Measurements from ENCODE around the gene TSPAN7.

The TSPAN7 gene, protein sequence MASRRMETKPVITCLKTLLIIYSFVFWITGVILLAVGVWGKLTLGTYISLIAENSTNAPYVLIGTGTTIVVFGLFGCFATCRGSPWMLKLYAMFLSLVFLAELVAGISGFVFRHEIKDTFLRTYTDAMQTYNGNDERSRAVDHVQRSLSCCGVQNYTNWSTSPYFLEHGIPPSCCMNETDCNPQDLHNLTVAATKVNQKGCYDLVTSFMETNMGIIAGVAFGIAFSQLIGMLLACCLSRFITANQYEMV

DNA sequence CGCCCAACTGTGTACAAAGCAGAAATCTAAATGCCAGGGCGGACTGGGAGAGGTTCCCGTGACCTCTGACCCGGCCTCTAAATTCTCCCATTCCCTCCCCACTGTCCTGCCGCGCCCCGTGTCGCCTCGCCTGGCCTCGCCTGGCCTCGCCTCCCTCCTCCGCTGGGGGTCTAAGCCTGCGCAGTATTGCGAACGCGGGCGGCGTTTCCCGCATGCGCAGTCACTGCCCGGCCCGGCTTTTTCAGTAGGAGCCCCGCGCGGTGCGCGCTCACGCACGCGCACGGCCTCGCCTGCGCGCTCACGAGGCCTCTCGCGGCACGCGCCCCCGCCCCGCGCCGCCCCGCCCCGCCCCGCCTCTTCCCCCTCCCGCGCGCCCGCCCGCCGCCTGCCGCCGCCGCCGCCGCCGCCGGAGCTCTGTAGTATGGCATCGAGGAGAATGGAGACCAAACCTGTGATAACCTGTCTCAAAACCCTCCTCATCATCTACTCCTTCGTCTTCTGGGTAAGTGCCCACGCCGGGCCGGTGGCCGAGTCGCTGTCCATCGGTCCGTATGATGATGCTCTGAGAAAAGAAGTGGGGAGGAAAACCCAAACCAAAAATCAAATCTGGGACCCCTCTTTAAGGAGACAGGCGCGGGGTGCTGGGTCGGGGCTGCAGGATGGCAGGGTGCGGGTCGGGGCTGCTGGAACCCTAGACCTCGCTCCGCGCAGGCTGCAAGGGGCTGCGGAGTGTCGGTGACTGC is at the start of gene TSPAN7:
Gene TSPAN7, plus strand, starts transcription at position 417 of the 743 bp plus-strand sequence. Its CDS starts 5 bp downstream, at position 422.
- DNase-seq = peak; percentile 78

DNA sequence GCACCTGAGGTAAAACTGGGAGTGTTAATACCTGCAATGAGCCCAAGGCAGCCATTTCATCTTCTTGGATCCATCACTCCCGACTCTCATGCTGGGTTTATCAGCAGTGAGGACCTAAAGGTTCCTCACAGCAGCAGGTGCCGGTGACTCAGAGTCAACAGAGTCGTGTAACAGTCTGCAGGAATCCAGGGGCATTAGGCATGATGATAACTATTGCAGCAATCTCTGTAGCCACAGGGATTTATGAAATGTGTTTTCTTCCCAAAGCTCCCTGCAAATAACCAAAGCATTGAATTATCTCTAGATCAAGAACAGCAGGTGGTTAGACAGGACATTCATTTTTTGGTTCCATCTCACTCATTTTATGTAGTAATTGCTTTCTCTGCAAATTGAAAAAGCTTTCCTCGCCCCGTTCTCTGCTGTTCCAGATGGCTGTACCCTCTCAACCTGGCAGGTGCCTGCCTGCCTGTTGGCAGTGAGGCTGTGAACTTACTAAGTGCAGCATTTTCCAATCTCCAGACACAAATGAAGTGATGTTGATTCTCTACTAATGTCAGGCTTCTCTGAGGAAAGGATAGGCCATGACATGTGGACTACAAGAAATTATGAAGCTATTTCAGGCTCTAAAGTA is 48.1 kb upstream of the TSPAN7 start:
- DNase-seq = no peak

DNA sequence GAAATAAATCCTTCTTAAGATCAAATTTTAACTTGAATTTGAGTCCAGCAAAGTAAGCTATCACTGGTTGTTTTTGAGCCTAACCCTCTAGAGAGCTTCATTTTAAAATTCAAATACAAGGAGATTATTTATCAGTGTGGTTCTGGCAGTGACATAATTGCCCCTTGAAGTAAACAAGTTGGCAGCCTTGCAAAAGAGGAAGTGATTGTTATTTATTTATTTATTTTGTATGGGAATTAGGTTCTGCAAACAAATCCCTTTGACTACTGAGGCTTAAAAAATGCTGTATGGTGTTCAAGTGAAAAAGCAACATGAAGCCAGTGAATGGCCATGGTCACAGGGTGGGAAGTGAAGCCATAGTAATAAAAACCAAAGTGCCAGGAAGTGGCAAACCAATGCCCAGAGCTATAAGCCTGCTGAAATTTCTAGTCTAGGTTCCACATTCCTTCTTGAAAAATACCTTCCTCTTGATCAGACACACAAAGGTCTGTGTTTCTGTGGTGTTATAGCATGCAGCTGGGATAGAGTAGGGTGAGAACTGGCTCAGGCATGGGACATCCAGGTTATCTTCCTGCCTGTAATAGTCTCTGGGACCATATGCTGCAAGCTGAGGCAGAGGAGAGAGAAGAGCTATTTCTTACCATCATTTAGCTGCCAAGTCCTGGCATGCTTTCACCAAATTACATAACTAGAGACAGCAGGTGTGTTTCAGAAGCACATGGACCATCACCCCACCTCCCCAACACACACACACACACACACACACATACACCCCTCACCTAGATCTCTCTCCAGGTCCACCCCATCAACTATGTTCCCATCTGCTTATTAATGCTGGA is 47.1 kb upstream of the TSPAN7 start:
- no peak for DNase-seq

- no peak for DNase-seq
Observed at GRCh38 chrX:38515291-38515690, 46.1 kb upstream of the TSPAN7 start.

DNA sequence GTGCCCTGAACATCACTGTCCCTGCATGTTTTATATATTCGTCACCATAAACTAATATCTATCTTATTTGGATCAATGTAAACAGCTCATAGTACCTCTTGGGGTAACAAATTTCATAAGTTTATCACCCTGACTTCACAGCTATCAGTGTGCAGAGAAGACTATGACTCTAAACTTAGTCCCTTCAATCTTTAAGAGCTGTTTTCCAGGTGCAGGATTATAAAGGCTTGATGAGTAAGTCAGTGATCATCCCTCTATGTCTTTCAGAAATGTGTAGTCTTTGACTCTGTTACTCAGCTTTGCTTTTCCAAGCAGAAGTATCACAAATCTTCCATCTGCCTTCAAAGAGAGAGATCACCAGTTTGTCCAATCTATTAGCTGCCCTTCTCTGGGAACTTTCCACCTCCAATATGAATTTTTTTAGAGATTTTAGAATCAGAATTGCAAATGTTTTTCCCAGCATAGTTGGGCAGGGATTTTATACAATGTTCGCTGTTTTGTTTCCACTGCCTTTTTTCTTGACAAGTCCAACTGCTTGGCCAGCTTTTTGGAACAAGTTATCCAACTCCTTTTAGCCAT is 45.1 kb upstream of the TSPAN7 start:
- DNase-seq = no peak

DNA sequence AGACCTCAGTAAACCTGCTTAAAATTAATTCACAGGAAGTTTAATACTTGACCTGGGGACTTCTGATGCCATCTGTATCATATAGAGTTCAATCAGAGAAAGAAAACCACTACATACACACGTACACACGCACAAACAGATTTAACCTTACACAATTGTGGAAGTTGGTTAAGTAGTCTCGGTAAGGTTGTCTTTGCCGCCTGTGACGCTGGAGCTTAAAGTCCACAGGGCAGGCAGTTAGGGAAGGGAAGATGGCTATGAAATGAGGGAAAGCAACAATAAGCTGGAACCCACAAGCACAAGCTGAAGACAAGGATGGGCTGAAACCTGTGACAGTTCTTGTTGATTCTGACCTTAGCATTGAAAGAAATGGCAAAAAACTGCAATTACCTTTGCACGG is 41.7 kb upstream of the TSPAN7 start:
- DNase-seq = no peak

GRCh38 chrX:38538134-38538533 is 23.2 kb upstream of the TSPAN7 start:
- no peak for DNase-seq

- DNase-seq = no peak
Observed at GRCh38 chrX:38539748-38540147, 21.6 kb upstream of the TSPAN7 start.

DNA sequence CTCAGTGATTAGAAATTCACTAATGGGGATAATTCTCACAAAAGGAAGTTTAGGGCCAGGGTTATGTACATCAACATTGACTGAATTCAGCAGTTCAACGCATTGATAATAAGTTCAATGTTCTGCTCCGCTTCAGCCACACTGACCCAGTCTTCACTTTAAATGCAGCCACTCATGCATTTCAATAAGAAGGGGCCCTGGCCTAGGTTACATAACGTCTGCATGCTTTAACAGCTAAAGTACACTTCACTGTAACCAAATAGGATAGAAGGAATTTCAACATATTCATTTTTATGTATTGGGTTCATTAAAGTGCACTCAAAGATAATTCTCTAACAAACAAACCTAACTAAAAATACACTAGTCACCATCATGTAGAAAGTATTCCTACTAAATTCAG is 12.8 kb upstream of the TSPAN7 start:
- no peak for DNase-seq

- no peak for DNase-seq
Observed at GRCh38 chrX:38552721-38553120, 8.6 kb upstream of the TSPAN7 start.

DNA sequence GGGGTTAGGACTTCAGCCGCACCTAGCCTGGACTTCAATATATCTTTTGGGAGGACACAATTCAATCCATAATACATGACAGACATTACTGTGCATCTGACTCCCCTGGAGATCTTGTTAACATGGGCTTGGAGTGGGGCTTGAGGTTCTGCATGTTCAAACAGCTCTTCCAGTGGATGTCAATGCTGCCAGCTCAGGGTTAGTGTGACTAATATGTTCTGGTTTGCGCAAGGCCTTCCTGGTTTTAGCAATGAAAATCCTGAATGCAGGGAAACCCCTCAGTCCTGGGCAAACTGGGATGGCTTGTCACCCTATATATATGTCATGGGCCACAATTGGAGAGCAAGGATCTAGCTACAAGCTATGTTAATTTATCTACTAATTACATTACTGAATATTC is 2.7 kb upstream of the TSPAN7 start:
- no peak for DNase-seq

DNA sequence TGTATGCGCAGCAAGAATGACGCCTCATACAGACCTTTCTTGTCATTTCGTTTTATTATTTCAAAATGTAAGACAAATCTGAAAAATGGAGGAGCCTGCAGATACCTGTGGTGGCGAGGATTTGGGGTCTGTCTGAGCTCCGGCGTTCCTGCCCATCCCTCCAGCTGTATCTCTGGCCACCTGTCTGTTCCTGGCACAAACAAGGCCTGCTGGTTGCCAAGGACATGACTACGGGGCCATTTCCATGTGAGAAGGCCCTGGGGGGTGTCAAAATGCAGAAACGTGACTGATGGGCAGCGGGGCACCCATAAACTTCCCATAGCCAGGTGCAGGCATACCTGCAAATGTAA is 591 bp upstream of the TSPAN7 start:
- DNase-seq = no peak

- peak; percentile 56 for DNase-seq
Observed at GRCh38 chrX:38561951-38562719, 793 bp downstream of the TSPAN7 start.

- DNase-seq = no peak
Observed at GRCh38 chrX:38563030-38563429, 1.7 kb downstream of the TSPAN7 start.

GRCh38 chrX:38570396-38570795 is 9.1 kb downstream of the TSPAN7 start:
- no peak for DNase-seq

DNA sequence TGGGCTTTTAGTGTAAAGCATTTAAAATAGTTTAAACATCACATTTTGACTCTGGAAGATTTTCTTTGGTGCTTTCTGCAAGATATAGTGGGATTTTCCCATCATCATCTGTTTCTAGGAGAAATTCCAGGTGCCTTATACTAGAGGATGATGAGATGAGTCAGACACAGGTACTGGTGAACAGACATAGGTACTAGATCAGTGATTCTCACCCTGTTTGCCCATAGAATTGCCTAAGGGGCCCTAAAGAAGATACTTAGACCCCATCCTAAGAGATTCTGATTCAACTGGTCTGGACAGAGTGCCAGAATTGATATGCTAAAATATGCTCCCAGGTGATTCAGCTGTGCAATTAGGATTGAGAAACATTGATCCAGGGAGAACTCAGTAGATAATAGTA is 9.7 kb downstream of the TSPAN7 start:
- DNase-seq = no peak

- DNase-seq = no peak
Observed at GRCh38 chrX:38574858-38575257, 13.5 kb downstream of the TSPAN7 start.

DNA sequence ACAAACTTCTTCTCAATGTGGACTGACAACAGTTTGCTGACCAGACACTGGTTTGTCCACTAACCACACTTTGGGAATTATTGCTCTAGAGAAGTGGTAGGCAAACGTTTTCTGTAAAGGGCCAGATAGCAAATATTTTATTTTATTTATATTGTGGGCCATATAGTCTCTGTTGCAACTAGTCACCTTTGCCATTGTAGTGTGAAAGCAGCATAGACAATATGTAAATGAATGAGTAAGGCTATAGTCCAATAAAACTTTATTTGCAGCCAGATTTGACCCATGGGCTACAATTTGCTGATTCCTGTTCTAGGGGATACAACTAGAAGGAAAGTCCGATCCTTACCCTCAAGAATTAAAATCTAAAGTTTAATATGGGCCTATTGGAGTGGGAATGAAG is 14.5 kb downstream of the TSPAN7 start:
- DNase-seq = no peak

- no peak for DNase-seq
Observed at GRCh38 chrX:38577738-38578137, 16.4 kb downstream of the TSPAN7 start.

GRCh38 chrX:38578167-38578566 is 16.8 kb downstream of the TSPAN7 start:
- DNase-seq = no peak

DNA sequence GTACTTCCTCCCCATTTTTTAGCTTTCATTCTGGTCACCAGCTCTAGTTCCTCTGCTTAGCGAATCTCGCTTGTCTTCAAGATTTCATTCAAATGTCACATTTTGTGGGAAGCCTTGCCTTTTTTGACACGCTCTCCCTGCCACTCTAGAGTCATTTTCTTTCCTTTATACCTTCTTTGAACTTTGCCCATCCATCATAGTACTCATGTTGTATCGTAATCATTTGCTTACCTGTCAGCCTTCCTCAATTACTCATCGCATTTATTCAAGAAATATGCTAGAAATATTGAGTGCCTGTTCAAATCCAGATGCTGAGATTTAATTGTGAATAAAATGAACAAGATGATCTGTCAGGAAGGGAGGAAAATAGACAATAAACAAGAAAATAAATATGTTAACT is 21.8 kb downstream of the TSPAN7 start:
- no peak for DNase-seq

GRCh38 chrX:38594434-38594833 is 33.1 kb downstream of the TSPAN7 start:
- DNase-seq = no peak

Measured in islet precursor cell (in vitro differentiated cells).